K562 (cell line): ENCODE measurements around the gene HMGCL. TPM values are rescaled to one million over a fixed set of nuclear protein-coding genes. Genes with fewer than 3 reads are reported as not detected.

Experiments used
- AFF1 ChIP-seq, 2 experiments: fragments of 450-650 bp; IDR thresholded peaks; 2 replicates each; pipeline ENCODE4 v1.6.1; 2018; ENCODE audit warnings: mild to moderate bottlenecking in 2 of 2, low read depth in 1 of 2; ENCODE audit not compliant: partially characterized antibody in 2 of 2
- EWSR1 ChIP-seq: fragments of 450-650 bp; IDR thresholded peaks from 2 replicates; pipeline ENCODE4 v1.6.1; 2018; ENCODE audit warnings: borderline replicate concordance, mild to moderate bottlenecking, low read depth, moderate library complexity; ENCODE audit not compliant: partially characterized antibody
- FOSL1 ChIP-seq: fragments of 200-800 bp; sonication (Bioruptor generic); conservative IDR thresholded peaks from 2 replicates; pipeline ENCODE4 v1.6.1; 2016; ENCODE audit warnings: missing genetic modification characterization, missing compliant biosample characterization
- HMGN3 ChIP-seq: IDR thresholded peaks from 2 replicates; pipeline ENCODE4 v1.6.1; 2011; ENCODE audit warnings: borderline replicate concordance, low read depth, mild to moderate bottlenecking, mixed read lengths, low read length; ENCODE audit not compliant: insufficient read length; ENCODE audit errors: extremely low read depth
- NR1H2 ChIP-seq: sonication (generic); formaldehyde crosslinking; IDR thresholded peaks from 2 replicates; pipeline ENCODE4 v1.4.0; 2020; ENCODE audit warnings: mild to moderate bottlenecking, missing genetic modification reagents
- POLR2A ChIP-seq: fragments of 450-650 bp; conservative IDR thresholded peaks from 2 replicates; pipeline ENCODE4 v1.6.1; 2016
- RFX7 ChIP-seq: fragments of 250-450 bp; sonication (Bioruptor Pico); IDR thresholded peaks from 2 replicates; pipeline ENCODE4 v1.5.1; 2021; ENCODE audit warnings: mild to moderate bottlenecking
- SMAD1 ChIP-seq: fragments of 150-350 bp; IDR thresholded peaks from 2 replicates; pipeline ENCODE4 v1.6.1; 2014; ENCODE audit warnings: low read length, low read depth; ENCODE audit not compliant: partially characterized antibody
- ZFX ChIP-seq: sonication (generic); formaldehyde crosslinking; IDR thresholded peaks from 2 replicates; pipeline ENCODE4 v1.8.0; 2022; ENCODE audit warnings: mild to moderate bottlenecking, missing genetic modification reagents, moderate library complexity
- ZNF280A ChIP-seq: fragments of 450-650 bp; IDR thresholded peaks from 2 replicates; pipeline ENCODE4 v1.6.1; 2018; ENCODE audit warnings: mild to moderate bottlenecking, low read depth; ENCODE audit not compliant: partially characterized antibody
- ZNF407 ChIP-seq: fragments of 450-650 bp; IDR thresholded peaks from 2 replicates; pipeline ENCODE4 v1.6.1; 2016; ENCODE audit warnings: low read depth
- ZNF507 ChIP-seq: conservative IDR thresholded peaks from 2 replicates; pipeline ENCODE4 v1.6.1; 2017; ENCODE audit warnings: missing genetic modification characterization, missing compliant biosample characterization
- polyA plus RNA-seq, 8 experiments: library from polyadenylated mRNA; depleted of rRNA in 4 of 8; stranded (reverse) in 5 of 8; unstranded in 3 of 8; fragments of >200 nt; fragmentation: Nextera tagmentation in 2 of 8; fragmentation: Illumina TruSeq in 1 of 8; extraction: Ambion mirVana in 2 of 8; extraction: Trizol in 1 of 8; gene quantifications; 2 replicates each; pipeline versions ENCODE4 v1.2.1 to v1.2.3, GENCODE V29; 2011 to 2014; ENCODE audit warnings: inconsistent platforms in 1 of 8, missing spikeins in 1 of 8
- total RNA-seq, 7 experiments: library from RNA; depleted of rRNA in 6 of 7; stranded (reverse); fragments of >200 nt in 6 of 7; fragmentation: Illumina TruSeq in 2 of 7; extraction: Trizol in 2 of 7; gene quantifications; 2 replicates each; pipeline versions ENCODE4 v1.2.1 to v1.2.3, GENCODE V29; 2011 to 2021; ENCODE audit warnings: low replicate concordance in 1 of 7

The HMGCL gene
- total and polyA plus RNA-seq, 9 of the 15 experiments (the other 6 are each of a cell fraction or from before 2014, with no cell fraction given), result 18.0 to 82.2 (median 24.2) TPM

- TF ChIP-seq ZNF407, result no peak
- no peak for TF ChIP-seq RFX7 (CRISPR knock-in tag)
- TF ChIP-seq FOSL1 (tag), result no peak; the same call in 1 of the 2 replicates
- TF ChIP-seq ZNF507 (tag), result no peak
- no peak for TF ChIP-seq EWSR1
- TF ChIP-seq HMGN3, result peak; percentile 18
- no peak; the same call in none of the 2 replicates for TF ChIP-seq ZFX (CRISPR knock-in tag)
- peak; percentile 77 for TF ChIP-seq POLR2A
- TF ChIP-seq ZNF280A, result no peak
- no peak for TF ChIP-seq NR1H2 (CRISPR knock-in tag)
- no peak for TF ChIP-seq AFF1 (IDR thresholded peaks at IDR 0.05; ENCODE audit: low read depth in 1 of 2, partially characterized antibody in 2 of 2)
- no peak for TF ChIP-seq SMAD1
These were observed 25.4 kb downstream of the HMGCL start (continued) for GRCh38 chr1:23799570-23800399.
